Limb (tissue), 2 donors: Measurements from ENCODE around the gene CYP46A1.

Experiments used
- DNase-seq, 2 donors: peaks; one replicate each; pipeline ENCODE4 v3.0.0-alpha.2; 2016; ENCODE audit errors: extremely low spot score in 2 of 2

Gene CYP46A1

DNA sequence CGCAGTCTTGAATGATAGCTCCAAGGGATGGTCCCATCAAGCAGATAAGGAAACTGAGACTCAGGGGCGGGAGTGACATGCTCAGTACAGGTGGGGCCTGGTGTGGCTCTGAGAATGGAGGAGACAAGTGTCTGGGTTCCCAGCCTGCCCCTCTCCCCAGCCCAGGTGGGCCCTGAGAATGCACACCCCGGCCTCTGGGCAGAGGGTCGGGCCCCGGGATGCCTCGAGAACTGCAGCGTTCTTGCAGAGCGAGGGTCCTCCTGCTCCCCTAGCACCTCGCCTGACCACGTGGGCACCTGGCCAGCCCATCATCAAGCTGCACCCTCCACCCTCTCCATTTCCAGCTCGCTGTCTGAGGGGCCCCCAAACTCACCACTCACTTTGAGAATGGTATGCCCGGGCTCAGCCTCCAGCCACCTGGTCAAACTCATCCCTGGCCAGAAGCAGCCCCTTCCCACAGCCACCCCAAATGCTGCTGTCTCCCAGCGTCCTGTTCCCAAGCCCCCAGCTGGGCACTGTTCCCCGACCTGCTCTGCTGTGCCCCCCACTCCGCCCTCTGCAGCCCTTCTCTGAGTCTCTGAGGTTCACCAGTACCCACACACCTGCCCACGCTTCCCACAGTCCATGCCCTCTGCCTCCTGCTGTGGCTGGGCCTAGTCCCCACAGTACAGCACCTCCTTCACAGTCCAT, 44.3 kb downstream of the CYP46A1 start:
- peak in 1 of 2 donors; percentile 20 for DNase-seq

DNA sequence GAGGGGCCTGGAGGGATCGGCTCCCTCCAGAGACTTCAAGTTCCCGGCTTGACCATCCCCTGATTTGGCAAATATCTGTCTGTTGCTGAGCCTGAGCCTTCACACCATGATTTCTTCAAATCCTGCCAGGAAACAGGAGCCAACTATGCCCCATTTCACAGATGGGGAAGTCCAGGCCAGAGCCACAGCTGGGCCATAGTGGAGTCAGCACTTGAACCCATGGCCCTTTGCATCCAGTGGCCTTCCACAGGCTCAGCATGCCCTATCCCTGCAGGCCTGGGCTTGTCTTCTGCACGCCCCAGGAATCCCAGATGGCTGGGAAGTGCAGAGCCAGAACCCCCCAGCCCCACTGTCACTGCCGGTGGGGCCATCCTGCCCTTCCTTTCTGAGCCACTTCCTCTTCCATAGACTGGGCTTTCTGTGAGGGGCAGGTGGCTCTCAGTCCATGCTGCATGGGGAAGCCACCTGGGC, 44.9 kb downstream of the CYP46A1 start:
- peak in 1 of 2 donors; percentile 21 for DNase-seq

- peak; percentile 61 to 91 for DNase-seq
Observed at GRCh38 chr14:99729991-99730875, 46.1 kb downstream of the CYP46A1 start.

DNA sequence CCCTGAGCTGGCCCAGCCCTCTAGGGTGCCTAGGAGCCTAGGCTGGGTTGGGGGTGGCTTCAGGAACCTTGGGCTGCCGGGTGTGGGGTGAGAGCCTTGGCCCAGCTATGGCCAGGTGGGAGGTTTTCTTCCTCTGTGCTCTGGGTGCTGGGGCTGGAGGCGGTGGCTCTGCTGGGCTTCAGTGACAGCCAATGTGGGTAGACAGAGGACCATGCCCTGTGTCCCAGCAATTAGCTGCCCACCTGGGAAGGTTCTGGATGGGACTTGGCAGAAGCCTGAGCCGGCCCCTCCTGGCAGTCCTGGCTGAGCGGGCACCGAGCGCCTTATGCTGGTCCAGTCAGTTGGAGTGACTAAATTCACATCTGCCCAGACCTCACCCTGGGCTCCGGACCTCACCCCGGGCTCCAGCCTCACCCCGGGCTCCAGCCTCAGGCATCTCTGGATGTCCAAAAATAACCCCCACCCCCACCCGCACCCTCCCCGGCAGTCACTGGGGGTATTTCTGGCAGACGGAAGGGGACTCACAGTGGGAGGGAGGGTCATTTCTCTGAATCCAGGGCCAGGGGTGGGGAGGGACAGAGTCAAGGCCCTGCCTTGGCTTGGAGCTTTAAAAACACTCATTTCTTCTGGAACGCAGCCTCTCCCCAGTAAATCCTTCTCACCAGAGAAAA, 46.9 kb downstream of the CYP46A1 start:
- peak in 1 of 2 donors; percentile 48 for DNase-seq

DNA sequence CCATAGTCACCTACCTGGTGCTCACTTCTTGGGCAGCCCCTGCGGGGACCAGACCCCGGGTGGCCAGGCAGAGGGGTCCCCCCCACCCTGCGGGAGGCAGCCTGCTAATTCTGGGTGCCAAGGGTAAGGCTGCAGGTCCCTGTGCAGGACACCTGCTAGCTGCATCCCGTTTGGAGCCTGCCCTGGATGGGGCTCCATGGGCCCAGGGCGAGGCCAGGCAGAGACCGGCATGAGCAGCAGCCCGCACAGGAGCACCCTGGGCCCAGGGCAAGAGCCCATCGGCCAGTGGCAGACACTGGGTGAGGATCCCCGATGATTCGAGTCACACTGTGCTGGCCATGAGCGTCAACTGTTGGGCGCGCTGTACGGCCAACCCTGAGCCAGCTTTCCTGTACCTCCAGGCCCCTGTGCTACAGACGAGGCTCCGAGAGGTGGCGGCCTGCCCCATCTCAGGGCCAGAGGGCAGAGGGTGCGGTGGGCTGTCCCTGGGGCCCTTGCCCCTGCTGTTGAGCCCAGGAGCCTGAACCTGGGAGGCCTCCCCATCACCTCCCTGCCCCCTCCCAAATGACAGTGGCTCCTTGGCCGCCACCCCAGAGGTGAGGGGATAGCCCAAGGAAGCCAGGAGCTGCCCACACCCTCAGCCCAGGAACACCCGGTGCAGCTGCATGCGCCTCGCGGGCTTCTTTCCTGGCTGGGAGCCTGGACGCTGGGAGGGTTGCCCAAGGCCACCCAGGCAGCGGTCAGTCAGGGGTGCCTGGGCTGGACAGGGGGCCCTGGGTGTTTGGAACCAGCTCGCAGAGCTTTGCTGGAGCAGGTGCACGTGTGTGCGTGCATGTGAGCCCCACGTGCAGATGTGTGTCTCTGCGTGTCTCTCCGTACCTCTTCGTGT, 47.7 kb downstream of the CYP46A1 start:
- peak in 1 of 2 donors; percentile 34 for DNase-seq

GRCh38 chr14:99732436-99733210, 48.5 kb downstream of the CYP46A1 start:
- DNase-seq, result no peak

GRCh38 chr14:99733211-99733539, 49.1 kb downstream of the CYP46A1 start:
- DNase-seq, result peak in 1 of 2 donors; percentile 28

DNA sequence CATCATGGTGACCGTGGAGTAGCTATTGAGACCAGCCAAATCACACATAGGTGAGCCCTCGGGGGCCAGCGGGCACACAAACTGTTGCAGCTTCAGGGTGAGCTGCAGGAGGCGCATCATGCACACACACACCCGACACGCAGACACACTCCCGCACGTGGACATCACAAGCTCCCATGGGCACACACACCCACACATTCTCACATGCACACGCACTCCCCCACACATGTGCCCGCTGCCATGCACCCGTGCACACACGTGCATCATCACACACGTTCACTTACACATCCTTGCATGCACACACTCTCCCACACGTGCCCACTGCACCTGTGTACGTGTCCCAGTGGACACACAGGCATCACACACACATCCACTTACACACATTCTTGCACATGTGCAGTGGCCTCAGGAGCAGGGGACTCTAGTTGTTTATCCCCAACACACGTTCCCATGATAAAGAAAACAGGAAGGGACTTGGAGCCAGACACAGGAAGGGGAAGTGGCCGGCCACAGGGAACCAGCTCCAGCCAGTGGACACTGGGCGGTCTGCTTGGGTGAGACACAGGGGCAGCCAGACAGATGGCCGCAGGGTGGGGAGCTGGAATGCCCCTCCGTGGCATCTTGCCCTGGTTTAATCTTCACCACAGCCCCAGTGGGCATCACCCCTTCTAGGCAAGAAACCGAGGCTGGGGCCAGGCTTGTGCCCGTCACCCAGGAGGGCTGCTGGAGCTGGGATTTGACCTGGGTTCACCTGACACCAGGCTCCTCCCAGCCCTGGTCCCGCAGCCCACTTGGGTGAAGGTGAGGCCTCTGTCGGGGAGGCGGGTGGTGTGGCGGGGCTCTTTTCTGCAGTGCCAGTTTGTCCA, 49.7 kb downstream of the CYP46A1 start:
- peak in 1 of 2 donors; percentile 28 for DNase-seq

- DNase-seq, result peak in 1 of 2 donors; percentile 44
Observed at GRCh38 chr14:99734406-99735051, 50.4 kb downstream of the CYP46A1 start.

GRCh38 chr14:99735189-99736135, 51.4 kb downstream of the CYP46A1 start:
- peak in 1 of 2 donors; percentile 15 for DNase-seq

DNA sequence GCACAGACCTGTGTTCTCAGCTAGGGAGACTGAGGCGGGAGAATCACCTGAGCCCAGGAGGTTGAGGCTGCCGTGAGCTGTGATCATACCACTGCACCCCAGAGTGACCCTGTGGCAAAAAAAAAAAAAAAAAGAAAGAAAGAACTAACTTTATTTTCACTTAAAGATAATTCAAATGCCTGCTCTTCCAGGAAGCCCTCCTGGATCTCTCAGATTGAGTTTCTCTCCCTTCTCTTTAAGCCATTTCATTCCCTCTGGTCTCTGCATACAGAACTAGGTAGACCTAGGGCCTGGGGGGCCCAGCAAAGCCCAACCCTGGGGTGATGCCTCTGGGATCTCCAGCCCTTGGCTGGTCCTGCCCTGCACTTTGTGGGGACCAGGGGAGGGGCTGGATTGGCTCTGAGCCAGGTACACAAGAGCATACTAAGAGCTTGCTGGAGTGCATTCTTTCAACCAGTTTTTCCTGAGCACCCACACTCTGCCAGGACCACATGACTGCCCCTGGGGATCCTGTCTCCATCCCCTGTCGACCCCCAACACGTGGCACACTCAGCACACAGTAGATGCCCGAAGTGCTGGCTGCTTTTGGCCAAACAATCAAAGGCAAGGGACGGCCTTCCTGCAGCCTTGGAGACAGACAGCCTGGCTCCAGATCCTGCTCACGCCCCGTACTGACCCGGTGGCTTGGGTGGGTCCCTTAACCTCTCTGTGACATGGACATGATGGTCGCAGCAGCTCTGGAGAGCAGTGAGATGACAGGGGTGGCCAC, 52.7 kb downstream of the CYP46A1 start:
- no peak for DNase-seq

DNA sequence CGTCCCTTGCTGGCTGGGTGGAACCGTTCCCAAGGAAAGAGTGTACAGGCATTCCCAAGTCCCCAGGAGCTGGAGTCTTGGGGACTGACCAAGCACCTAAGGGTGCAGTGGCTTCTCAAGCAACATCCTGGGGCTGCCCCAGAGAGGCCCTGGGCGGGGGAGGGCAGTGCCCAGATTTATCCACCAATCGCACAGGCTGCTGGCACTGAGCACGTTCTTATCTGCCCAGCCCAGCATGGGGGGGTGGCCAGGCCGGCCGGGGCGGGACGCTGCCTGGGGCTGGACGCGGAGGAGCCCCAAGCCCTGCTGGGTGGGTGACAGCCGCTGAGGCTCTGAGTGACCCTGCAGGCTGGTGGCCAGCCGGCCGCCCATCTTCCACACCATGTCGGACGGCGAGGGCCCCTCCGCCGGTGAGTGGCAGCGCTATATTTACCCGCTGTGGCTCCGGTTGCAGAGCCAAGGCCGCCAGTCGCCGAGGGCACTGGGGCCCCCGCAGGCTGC, 53.4 kb downstream of the CYP46A1 start:
- no peak for DNase-seq

DNA sequence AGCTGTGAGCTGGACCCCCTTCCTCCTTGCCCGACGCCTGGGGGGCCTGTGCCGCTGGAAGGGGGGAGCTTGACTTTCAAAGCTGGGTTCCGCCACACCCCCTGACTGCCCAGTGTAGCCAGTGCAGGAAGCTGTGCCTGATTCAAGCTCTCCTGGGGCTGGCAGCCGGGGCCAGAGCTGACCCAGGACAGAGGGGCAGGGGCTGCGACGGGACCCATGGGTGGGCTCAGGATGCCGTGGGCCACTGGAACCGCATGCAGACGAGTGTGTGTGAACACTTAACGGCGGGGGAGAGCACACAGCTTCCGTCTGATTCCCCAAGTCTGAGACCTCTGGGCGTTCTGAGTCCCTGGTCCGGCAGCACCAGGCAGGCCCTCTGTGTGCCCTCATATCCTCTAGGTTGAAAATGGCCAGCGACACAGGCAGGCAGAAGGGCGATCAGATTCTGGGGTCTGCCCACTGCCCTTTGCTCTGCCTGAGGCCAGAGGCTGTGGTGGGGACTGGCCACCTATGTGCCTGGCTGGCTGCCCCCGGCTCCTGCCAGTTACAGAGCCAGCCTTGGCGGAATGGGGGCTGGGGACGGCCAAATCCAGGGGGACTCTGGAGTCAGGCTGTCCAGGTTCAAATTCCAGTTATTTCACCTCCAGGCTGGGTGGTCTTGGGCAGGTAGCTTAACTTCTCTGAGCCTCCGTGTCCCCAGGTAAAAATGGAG, 54.0 kb downstream of the CYP46A1 start:
- DNase-seq, result no peak

DNA sequence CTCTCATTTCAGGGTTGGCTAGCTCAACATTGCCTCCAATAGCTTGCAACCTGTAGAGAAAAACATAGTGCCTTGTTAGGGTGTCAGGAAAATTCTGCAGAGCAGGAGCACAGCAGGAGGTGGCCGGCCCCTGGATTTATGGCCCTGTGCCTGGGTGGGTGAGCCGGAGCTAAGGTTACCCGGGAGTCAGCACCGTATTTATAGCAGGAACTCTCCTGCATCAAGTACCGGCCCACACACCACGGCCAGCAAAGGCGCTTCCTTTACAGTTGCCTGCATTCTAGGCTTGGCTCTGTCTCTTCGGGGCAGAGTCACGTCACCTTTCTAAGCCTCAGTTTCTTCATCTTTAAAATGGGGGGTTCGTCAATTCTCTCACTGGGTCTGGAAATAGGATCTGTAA, 56.3 kb downstream of the CYP46A1 start:
- no peak for DNase-seq

- DNase-seq, result no peak
Observed at GRCh38 chr14:99741227-99741976, 57.3 kb downstream of the CYP46A1 start.
